GM18951 (cell line): ENCODE measurements around the gene CRYGN.

Experiments used
- POLR2A ChIP-seq: IDR thresholded peaks from 4 replicates; pipeline ENCODE4 v1.6.1; 2011; ENCODE audit warnings: mild to moderate bottlenecking; ENCODE audit not compliant: insufficient read length, insufficient read depth; ENCODE audit errors: extremely low read depth
- in situ Hi-C: fragments of 300-500 bp; cut with MboI; formaldehyde crosslinking; loops from one replicate; pipeline ENCODE4 v1.12.0; 2022; ENCODE audit warnings: low sequenced_read_pairs, mixed read lengths, inconsistent platforms; ENCODE audit not compliant: unreplicated experiment

The CRYGN gene

GRCh38 chr7:151379534-151380198, 60.3 kb downstream of the CRYGN start:
- no peak for TF ChIP-seq POLR2A

GRCh38 chr7:151379193-151379520, 60.8 kb downstream of the CRYGN start:
- TF ChIP-seq POLR2A, result no peak
- in situ Hi-C loops, result no loop called here

More at GRCh38 chr7:151379534-151380198, 60.3 kb downstream of the CRYGN start:
- in situ Hi-C loops, result no loop called here
